HEK293 (cell line): ENCODE measurements around the gene ESCO1.

ENCODE experiments used
- BCL11B ChIP-seq: fragments of 450-650 bp; formaldehyde crosslinking; IDR thresholded peaks from 2 replicates; pipeline ENCODE4 v1.5.1; 2016; ENCODE audit warnings: low read depth, missing biosample characterization, missing genetic modification characterization
- GLI2 ChIP-seq: fragments of 450-650 bp; formaldehyde crosslinking; IDR thresholded peaks from 2 replicates; pipeline ENCODE4; 2017; ENCODE audit warnings: missing biosample characterization, missing genetic modification characterization, low read depth, borderline replicate concordance
- GLI4 ChIP-seq: fragments of 450-650 bp; formaldehyde crosslinking; IDR thresholded peaks from 2 replicates; pipeline ENCODE4 v1.5.1; 2016; ENCODE audit warnings: missing biosample characterization, missing genetic modification characterization
- GLIS2 ChIP-seq: fragments of 450-650 bp; formaldehyde crosslinking; IDR thresholded peaks from 2 replicates; pipeline ENCODE4 v1.5.1; 2016; ENCODE audit warnings: missing biosample characterization, missing genetic modification characterization
- SP2 ChIP-seq: fragments of 450-650 bp; formaldehyde crosslinking; IDR thresholded peaks from 2 replicates; pipeline ENCODE4 v1.5.1; 2016; ENCODE audit warnings: missing biosample characterization, missing genetic modification characterization
- YY1 ChIP-seq: fragments of 450-650 bp; formaldehyde crosslinking; IDR thresholded peaks from 2 replicates; pipeline ENCODE4 v1.5.1; 2018; ENCODE audit warnings: missing biosample characterization, missing genetic modification characterization
- ZFP3 ChIP-seq: fragments of 450-650 bp; formaldehyde crosslinking; IDR thresholded peaks from 2 replicates; pipeline ENCODE4 v1.5.1; 2016; ENCODE audit warnings: low read depth, missing biosample characterization, missing genetic modification characterization
- ZNF169 ChIP-seq: fragments of 450-650 bp; formaldehyde crosslinking; IDR thresholded peaks from 2 replicates; pipeline ENCODE4 v1.5.1; 2016; ENCODE audit warnings: missing biosample characterization, missing genetic modification characterization
- ZNF266 ChIP-seq: fragments of 450-650 bp; formaldehyde crosslinking; IDR thresholded peaks from 2 replicates; pipeline ENCODE4 v1.5.1; 2016; ENCODE audit warnings: missing biosample characterization, missing genetic modification characterization, low read depth
- ZNF302 ChIP-seq: fragments of 450-650 bp; formaldehyde crosslinking; IDR thresholded peaks from 2 replicates; pipeline ENCODE4 v1.5.1; 2016; ENCODE audit warnings: missing biosample characterization, missing genetic modification characterization, low read depth
- ZNF341 ChIP-seq: fragments of 450-650 bp; formaldehyde crosslinking; IDR thresholded peaks from 2 replicates; pipeline ENCODE4; 2016; ENCODE audit warnings: low read depth, missing biosample characterization, missing genetic modification characterization
- ZNF394 ChIP-seq: fragments of 450-650 bp; formaldehyde crosslinking; IDR thresholded peaks from 2 replicates; pipeline ENCODE4 v1.5.1; 2016; ENCODE audit warnings: missing biosample characterization, missing genetic modification characterization, mild to moderate bottlenecking, moderate library complexity, borderline replicate concordance
- ZNF521 ChIP-seq: fragments of 450-650 bp; formaldehyde crosslinking; IDR thresholded peaks from 2 replicates; pipeline ENCODE4 v1.5.1; 2017; ENCODE audit warnings: missing biosample characterization, mild to moderate bottlenecking, missing genetic modification characterization
- ZNF529 ChIP-seq: fragments of 450-650 bp; formaldehyde crosslinking; IDR thresholded peaks from 2 replicates; pipeline ENCODE4 v1.5.1; 2017; ENCODE audit warnings: missing genetic modification characterization, missing biosample characterization; ENCODE audit not compliant: insufficient replicate concordance
- ZNF610 ChIP-seq: fragments of 450-650 bp; formaldehyde crosslinking; IDR thresholded peaks from 2 replicates; pipeline ENCODE4 v1.5.1; 2016; ENCODE audit warnings: missing biosample characterization, missing genetic modification characterization, borderline replicate concordance
- ZNF664 ChIP-seq: fragments of 450-650 bp; formaldehyde crosslinking; IDR thresholded peaks from 2 replicates; pipeline ENCODE4 v1.5.1; 2016; ENCODE audit warnings: missing biosample characterization, missing genetic modification characterization
- ZNF670 ChIP-seq: fragments of 450-650 bp; formaldehyde crosslinking; IDR thresholded peaks from 2 replicates; pipeline ENCODE4 v1.5.1; 2016; ENCODE audit warnings: missing biosample characterization, missing genetic modification characterization, low read depth
- ZNF677 ChIP-seq: fragments of 450-650 bp; IDR thresholded peaks from 2 replicates; pipeline ENCODE4 v1.5.0; 2018; ENCODE audit warnings: missing biosample characterization, mild to moderate bottlenecking, missing genetic modification characterization, moderate library complexity
- ZNF777 ChIP-seq: fragments of 450-650 bp; formaldehyde crosslinking; IDR thresholded peaks from 2 replicates; pipeline ENCODE4 v1.5.1; 2017; ENCODE audit warnings: missing biosample characterization, missing genetic modification characterization, borderline replicate concordance
- TF ChIP-seq, protein P1 (sequence below): fragments of 450-650 bp; formaldehyde crosslinking; IDR thresholded peaks from 2 replicates; pipeline ENCODE4 v1.5.1; 2016; ENCODE audit warnings: missing biosample characterization, missing genetic modification characterization
- TF ChIP-seq, protein P2 (sequence below): fragments of 450-650 bp; formaldehyde crosslinking; IDR thresholded peaks from 2 replicates; pipeline ENCODE4 v1.5.1; 2016; ENCODE audit warnings: missing biosample characterization, missing genetic modification characterization
- TF ChIP-seq, protein P3 (sequence below): fragments of 450-650 bp; formaldehyde crosslinking; IDR thresholded peaks from 2 replicates; pipeline ENCODE4 v1.5.1; 2017; ENCODE audit warnings: missing biosample characterization, missing genetic modification characterization
- TF ChIP-seq, protein P4 (sequence below): fragments of 450-650 bp; formaldehyde crosslinking; IDR thresholded peaks from 2 replicates; pipeline ENCODE4 v1.5.1; 2016; ENCODE audit warnings: missing biosample characterization, missing genetic modification characterization
- TF ChIP-seq, protein P5 (sequence below): fragments of 450-650 bp; formaldehyde crosslinking; IDR thresholded peaks from 2 replicates; pipeline ENCODE4 v1.5.1; 2016; ENCODE audit warnings: missing biosample characterization, missing genetic modification characterization
- TF ChIP-seq, protein P6 (sequence below): fragments of 450-650 bp; IDR thresholded peaks from 2 replicates; pipeline ENCODE4 v1.5.1; 2018; ENCODE audit warnings: missing biosample characterization, missing genetic modification characterization

Gene ESCO1

DNA sequence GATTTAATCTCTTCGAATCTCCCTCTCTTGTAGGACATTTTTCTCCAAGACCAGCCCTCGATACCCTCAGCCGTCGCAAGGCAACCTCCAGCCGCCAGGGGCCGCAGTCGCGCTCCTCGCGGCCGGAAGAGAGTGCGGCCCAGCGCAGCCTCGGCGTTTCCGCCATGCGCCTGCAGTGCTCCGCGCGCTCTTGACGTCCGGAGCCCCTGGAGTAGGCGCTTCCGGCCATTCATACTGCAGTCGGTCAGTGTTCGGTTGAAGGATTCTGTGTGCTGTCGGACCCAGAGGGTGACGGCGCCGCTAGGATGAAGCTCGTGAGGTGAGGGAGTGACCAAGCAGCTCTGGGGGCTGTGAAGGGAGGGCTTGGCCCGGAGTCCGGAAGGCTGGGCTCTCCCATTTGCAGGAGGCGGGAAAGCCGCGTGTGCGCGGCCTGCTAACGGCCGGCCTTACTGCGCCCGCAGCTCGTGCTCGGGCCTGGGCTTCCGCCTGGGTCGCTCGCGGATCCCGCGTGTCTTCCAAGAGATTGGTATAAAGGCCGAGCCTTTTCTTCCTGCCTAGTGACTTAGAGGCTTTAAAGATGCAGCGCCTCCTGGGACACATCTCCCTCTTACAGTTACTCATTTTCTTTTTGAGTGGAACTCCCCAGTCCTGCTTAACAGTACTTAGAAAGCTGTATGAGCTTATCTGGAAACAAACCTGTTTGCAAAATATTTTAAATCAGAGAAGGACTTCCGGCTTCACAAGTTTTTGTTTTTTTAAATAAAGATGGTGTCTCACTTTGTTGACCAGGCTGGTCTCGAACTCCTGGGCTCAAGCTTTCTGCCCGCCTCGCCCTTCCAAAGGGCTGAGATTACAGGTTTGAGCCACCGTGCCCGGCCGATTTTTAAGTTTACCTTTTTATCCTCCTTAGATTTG is 11.9 kb upstream of the ESCO1 start, which contains the start of gene SNRPD1 (continued):
- TF ChIP-seq, protein P1, sequence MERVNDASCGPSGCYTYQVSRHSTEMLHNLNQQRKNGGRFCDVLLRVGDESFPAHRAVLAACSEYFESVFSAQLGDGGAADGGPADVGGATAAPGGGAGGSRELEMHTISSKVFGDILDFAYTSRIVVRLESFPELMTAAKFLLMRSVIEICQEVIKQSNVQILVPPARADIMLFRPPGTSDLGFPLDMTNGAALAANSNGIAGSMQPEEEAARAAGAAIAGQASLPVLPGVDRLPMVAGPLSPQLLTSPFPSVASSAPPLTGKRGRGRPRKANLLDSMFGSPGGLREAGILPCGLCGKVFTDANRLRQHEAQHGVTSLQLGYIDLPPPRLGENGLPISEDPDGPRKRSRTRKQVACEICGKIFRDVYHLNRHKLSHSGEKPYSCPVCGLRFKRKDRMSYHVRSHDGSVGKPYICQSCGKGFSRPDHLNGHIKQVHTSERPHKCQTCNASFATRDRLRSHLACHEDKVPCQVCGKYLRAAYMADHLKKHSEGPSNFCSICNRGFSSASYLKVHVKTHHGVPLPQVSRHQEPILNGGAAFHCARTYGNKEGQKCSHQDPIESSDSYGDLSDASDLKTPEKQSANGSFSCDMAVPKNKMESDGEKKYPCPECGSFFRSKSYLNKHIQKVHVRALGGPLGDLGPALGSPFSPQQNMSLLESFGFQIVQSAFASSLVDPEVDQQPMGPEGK (tag by site-specific recombination), result 0 out of 2 replicates have a peak, but pooled peaks have one; percentile 28
- TF ChIP-seq GLI2 (tag by site-specific recombination) (no peak), ZNF266 (no peak), ZNF610 (tag by site-specific recombination) (no peak; the same call in 1 of the 2 replicates), ZNF341 (tag by site-specific recombination) (peak; percentile 43), ZFP3 (tag by site-specific recombination) (no peak), GLI4 (tag by site-specific recombination) (no peak), GLIS2 (tag by site-specific recombination) (0 out of 2 replicates have a peak, but pooled peaks have one; percentile 23), ZNF529 (tag by site-specific recombination) (no peak), ZNF302 (tag by site-specific recombination) (0 out of 2 replicates have a peak, but pooled peaks have one; percentile 27), BCL11B (peak; percentile 67; the same call in 1 of the 2 replicates), ZNF394 (peak; percentile 80), ZNF664 (tag by site-specific recombination) (no peak), YY1 (tag by site-specific recombination) (peak; percentile 80), ZNF521 (no peak), ZNF677 (tag by site-specific recombination) (no peak), ZNF169 (tag by site-specific recombination) (no peak), SP2 (tag by site-specific recombination) (peak; percentile 90), ZNF670 (no peak), ZNF777 (tag by site-specific recombination) (no peak)
- TF ChIP-seq, protein P2, sequence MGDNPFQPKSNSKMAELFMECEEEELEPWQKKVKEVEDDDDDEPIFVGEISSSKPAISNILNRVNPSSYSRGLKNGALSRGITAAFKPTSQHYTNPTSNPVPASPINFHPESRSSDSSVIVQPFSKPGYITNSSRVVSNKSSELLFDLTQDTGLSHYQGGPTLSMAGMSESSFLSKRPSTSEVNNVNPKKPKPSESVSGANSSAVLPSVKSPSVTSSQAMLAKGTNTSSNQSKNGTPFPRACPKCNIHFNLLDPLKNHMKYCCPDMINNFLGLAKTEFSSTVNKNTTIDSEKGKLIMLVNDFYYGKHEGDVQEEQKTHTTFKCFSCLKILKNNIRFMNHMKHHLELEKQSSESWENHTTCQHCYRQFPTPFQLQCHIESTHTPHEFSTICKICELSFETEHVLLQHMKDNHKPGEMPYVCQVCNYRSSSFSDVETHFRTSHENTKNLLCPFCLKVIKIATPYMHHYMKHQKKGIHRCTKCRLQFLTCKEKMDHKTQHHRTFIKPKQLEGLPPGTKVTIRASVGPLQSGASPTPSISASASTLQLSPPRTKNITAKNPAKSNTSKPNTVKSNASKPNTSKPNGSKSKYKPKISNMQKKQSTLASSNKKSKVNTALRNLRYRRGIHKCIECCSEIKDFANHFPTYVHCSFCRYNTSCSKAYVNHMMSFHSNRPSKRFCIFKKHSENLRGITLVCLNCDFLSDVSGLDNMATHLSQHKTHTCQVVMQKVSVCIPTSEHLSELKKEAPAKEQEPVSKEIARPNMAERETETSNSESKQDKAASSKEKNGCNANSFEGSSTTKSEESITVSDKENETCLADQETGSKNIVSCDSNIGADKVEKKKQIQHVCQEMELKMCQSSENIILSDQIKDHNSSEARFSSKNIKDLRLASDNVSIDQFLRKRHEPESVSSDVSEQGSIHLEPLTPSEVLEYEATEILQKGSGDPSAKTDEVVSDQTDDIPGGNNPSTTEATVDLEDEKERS (tag by site-specific recombination), result no peak; the same call in 1 of the 2 replicates
- TF ChIP-seq, protein P3, sequence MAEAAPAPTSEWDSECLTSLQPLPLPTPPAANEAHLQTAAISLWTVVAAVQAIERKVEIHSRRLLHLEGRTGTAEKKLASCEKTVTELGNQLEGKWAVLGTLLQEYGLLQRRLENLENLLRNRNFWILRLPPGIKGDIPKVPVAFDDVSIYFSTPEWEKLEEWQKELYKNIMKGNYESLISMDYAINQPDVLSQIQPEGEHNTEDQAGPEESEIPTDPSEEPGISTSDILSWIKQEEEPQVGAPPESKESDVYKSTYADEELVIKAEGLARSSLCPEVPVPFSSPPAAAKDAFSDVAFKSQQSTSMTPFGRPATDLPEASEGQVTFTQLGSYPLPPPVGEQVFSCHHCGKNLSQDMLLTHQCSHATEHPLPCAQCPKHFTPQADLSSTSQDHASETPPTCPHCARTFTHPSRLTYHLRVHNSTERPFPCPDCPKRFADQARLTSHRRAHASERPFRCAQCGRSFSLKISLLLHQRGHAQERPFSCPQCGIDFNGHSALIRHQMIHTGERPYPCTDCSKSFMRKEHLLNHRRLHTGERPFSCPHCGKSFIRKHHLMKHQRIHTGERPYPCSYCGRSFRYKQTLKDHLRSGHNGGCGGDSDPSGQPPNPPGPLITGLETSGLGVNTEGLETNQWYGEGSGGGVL (tag by site-specific recombination), result no peak; the same call in 1 of the 2 replicates
- TF ChIP-seq, protein P4, sequence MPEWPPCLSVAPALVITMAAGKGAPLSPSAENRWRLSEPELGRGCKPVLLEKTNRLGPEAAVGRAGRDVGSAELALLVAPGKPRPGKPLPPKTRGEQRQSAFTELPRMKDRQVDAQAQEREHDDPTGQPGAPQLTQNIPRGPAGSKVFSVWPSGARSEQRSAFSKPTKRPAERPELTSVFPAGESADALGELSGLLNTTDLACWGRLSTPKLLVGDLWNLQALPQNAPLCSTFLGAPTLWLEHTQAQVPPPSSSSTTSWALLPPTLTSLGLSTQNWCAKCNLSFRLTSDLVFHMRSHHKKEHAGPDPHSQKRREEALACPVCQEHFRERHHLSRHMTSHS, result no peak
- TF ChIP-seq, protein P5, sequence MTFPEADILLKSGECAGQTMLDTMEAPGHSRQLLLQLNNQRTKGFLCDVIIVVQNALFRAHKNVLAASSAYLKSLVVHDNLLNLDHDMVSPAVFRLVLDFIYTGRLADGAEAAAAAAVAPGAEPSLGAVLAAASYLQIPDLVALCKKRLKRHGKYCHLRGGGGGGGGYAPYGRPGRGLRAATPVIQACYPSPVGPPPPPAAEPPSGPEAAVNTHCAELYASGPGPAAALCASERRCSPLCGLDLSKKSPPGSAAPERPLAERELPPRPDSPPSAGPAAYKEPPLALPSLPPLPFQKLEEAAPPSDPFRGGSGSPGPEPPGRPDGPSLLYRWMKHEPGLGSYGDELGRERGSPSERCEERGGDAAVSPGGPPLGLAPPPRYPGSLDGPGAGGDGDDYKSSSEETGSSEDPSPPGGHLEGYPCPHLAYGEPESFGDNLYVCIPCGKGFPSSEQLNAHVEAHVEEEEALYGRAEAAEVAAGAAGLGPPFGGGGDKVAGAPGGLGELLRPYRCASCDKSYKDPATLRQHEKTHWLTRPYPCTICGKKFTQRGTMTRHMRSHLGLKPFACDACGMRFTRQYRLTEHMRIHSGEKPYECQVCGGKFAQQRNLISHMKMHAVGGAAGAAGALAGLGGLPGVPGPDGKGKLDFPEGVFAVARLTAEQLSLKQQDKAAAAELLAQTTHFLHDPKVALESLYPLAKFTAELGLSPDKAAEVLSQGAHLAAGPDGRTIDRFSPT (tag by site-specific recombination), result no peak
- TF ChIP-seq, protein P6, sequence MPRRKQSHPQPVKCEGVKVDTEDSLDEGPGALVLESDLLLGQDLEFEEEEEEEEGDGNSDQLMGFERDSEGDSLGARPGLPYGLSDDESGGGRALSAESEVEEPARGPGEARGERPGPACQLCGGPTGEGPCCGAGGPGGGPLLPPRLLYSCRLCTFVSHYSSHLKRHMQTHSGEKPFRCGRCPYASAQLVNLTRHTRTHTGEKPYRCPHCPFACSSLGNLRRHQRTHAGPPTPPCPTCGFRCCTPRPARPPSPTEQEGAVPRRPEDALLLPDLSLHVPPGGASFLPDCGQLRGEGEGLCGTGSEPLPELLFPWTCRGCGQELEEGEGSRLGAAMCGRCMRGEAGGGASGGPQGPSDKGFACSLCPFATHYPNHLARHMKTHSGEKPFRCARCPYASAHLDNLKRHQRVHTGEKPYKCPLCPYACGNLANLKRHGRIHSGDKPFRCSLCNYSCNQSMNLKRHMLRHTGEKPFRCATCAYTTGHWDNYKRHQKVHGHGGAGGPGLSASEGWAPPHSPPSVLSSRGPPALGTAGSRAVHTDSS, result no peak; the same call in 1 of the 2 replicates
